NT2/D1 (cell line): ENCODE data around the gene IRX3.
A peak's percentile ranks its signal among the peaks of the same experiment; 100 is the strongest.

Experiments used
- DNase-seq: peaks from one replicate; pipeline ENCODE4 v3.0.0-alpha.2; 2011; ENCODE audit warnings: low read depth, low spot score
- H3K27me3 ChIP-seq: 2 replicates; pipeline ENCODE4 v1.6.0; 2011; ENCODE audit warnings: mild to moderate bottlenecking; ENCODE audit not compliant: insufficient read length, insufficient read depth
- H3K36me3 ChIP-seq: 2 replicates; pipeline ENCODE4 v1.6.1; 2011; ENCODE audit warnings: mild to moderate bottlenecking, low read length, mixed read lengths; ENCODE audit not compliant: insufficient read depth, insufficient read length
- H3K4me1 ChIP-seq: 2 replicates; pipeline ENCODE4 v1.5.1; 2011; ENCODE audit not compliant: insufficient read depth, insufficient read length
- H3K4me3 ChIP-seq: 2 replicates; pipeline ENCODE4 v1.5.1; 2011; ENCODE audit warnings: low read depth; ENCODE audit not compliant: insufficient read length
- H3K9ac ChIP-seq: 2 replicates; pipeline ENCODE4 v1.6.0; 2011; ENCODE audit warnings: low read depth; ENCODE audit not compliant: insufficient read length
- H3K9me3 ChIP-seq: 2 replicates; pipeline ENCODE4 v1.5.1; 2011; ENCODE audit warnings: mild to moderate bottlenecking, low read length; ENCODE audit not compliant: insufficient read depth
- SUZ12 ChIP-seq: IDR thresholded peaks from 2 replicates; pipeline ENCODE4 v1.6.1; 2011; ENCODE audit not compliant: insufficient read length, insufficient read depth; ENCODE audit errors: extremely low read depth
- YY1 ChIP-seq: IDR thresholded peaks from 2 replicates; pipeline ENCODE4 v1.6.1; 2011; ENCODE audit not compliant: insufficient read length, insufficient read depth
- ZNF274 ChIP-seq: IDR thresholded peaks from 2 replicates; pipeline ENCODE4 v1.6.1; 2011; ENCODE audit warnings: mild to moderate bottlenecking, low read depth, low read length

The IRX3 gene

GRCh38 chr16:54285414-54286089 is 1.0 kb downstream of the IRX3 start:
- Histone ChIP-seq H3K9ac (peak overlapping the region; percentile 85), H3K4me1 (peaks cover 13% of the 10 kb centered on the region), H3K4me3 (peak overlapping the region; percentile 65), H3K27me3 (peaks cover 84% of the 10 kb centered on the region), H3K36me3 (no peaks in the 10 kb centered on the region), H3K9me3 (no peaks in the 10 kb centered on the region)
- no peak for TF ChIP-seq YY1
- TF ChIP-seq SUZ12 = no peak
- no peak for TF ChIP-seq ZNF274
- no peak for DNase-seq

GRCh38 chr16:54284931-54285413 is 1.6 kb downstream of the IRX3 start:
- H3K4me3 ChIP-seq = peak overlapping the region; percentile 65
- peaks cover 13% of the 10 kb centered on the region for H3K4me1 ChIP-seq
- DNase-seq = no peak
- no peaks in the 10 kb centered on the region for H3K9me3 ChIP-seq
- peak overlapping the region; percentile 85 for H3K9ac ChIP-seq
- no peaks in the 10 kb centered on the region for H3K36me3 ChIP-seq
- TF ChIP-seq SUZ12 (peak; percentile 91), YY1 (no peak), ZNF274 (no peak)
- H3K27me3 ChIP-seq = peaks cover 84% of the 10 kb centered on the region

- Histone ChIP-seq H3K9me3 (no peaks in the 10 kb centered on the region), H3K9ac (peak overlapping the region; percentile 85), H3K36me3 (no peaks in the 10 kb centered on the region), H3K4me3 (peak overlapping the region; percentile 65), H3K27me3 (peaks cover 84% of the 10 kb centered on the region), H3K4me1 (peaks cover 13% of the 10 kb centered on the region)
- TF ChIP-seq YY1 (no peak), SUZ12 (no peak), ZNF274 (no peak)
- no peak for DNase-seq
Measured at GRCh38 chr16:54284319-54284930, 2.2 kb downstream of the IRX3 start.

- Histone ChIP-seq H3K4me3 (peak overlapping the region; percentile 65), H3K4me1 (peaks cover 10% of the 10 kb centered on the region), H3K9me3 (no peaks in the 10 kb centered on the region), H3K36me3 (no peaks in the 10 kb centered on the region), H3K27me3 (peaks cover 82% of the 10 kb centered on the region), H3K9ac (peak overlapping the region; percentile 64)
- no peak for DNase-seq
- TF ChIP-seq YY1 (no peak), SUZ12 (no peak), ZNF274 (no peak)
Measured at GRCh38 chr16:54283725-54284318, 2.8 kb downstream of the IRX3 start.

GRCh38 chr16:54282928-54283724 is 3.5 kb downstream of the IRX3 start:
- Histone ChIP-seq H3K9ac (peak overlapping the region; percentile 64), H3K27me3 (peaks cover 80% of the 10 kb centered on the region), H3K4me1 (peaks cover 10% of the 10 kb centered on the region), H3K36me3 (no peaks in the 10 kb centered on the region), H3K9me3 (no peaks in the 10 kb centered on the region), H3K4me3 (no peak overlapping the region)
- TF ChIP-seq SUZ12 (no peak), YY1 (no peak), ZNF274 (no peak)
- no peak for DNase-seq

GRCh38 chr16:54282202-54282927 is 4.2 kb downstream of the IRX3 start:
- no peak for DNase-seq
- H3K9me3 ChIP-seq = no peaks in the 10 kb centered on the region
- H3K27me3 ChIP-seq = peaks cover 72% of the 10 kb centered on the region
- no peaks in the 10 kb centered on the region for H3K36me3 ChIP-seq
- H3K9ac ChIP-seq = peak overlapping the region; percentile 80
- H3K4me3 ChIP-seq = peak overlapping the region; percentile 54
- peaks cover 10% of the 10 kb centered on the region for H3K4me1 ChIP-seq
- TF ChIP-seq SUZ12 = peak; percentile 69
- no peak for TF ChIP-seq ZNF274
